Measurements from ENCODE around the gene GPRC5C. TPM values are rescaled to one million over a fixed set of nuclear protein-coding genes. Genes with fewer than 3 reads are reported as not detected.
"Not testable (repeated sequence)": the region's sequence is repeated elsewhere in the genome, so short reads cannot be mapped to it uniquely, and the experiment has no call there.

Gene GPRC5C
- total RNA-seq, 1 donor from 2014 or later = 2.3 TPM

GRCh38 chr17:74405311-74405710, 26.6 kb upstream of the GPRC5C start:
- not testable (repeated sequence) for DNase-seq (ENCODE audit: low read depth in 2 of 2)

GRCh38 chr17:74407384-74407783, 24.5 kb upstream of the GPRC5C start:
- DNase-seq (ENCODE audit: low read depth in 2 of 2) = no peak

- no peak for DNase-seq (ENCODE audit: low read depth in 2 of 2)
These were observed 23.6 kb upstream of the GPRC5C start for GRCh38 chr17:74408262-74408661.

- no peak for DNase-seq (ENCODE audit: low read depth in 2 of 2)
These were observed 23.1 kb upstream of the GPRC5C start for GRCh38 chr17:74408815-74409214.

GRCh38 chr17:74410001-74410443, 21.9 kb upstream of the GPRC5C start:
- DNase-seq (ENCODE audit: low read depth in 2 of 2) = no peak

- no peak for DNase-seq (ENCODE audit: low read depth in 2 of 2)
These were observed 19.3 kb upstream of the GPRC5C start for GRCh38 chr17:74412581-74412980.

- no peak for DNase-seq (ENCODE audit: low read depth in 2 of 2)
These were observed 18.4 kb upstream of the GPRC5C start for GRCh38 chr17:74413491-74413890.

- DNase-seq (ENCODE audit: low read depth in 2 of 2) = no peak
These were observed 17.4 kb upstream of the GPRC5C start for GRCh38 chr17:74414510-74414909.

GRCh38 chr17:74415608-74416396, 16.1 kb upstream of the GPRC5C start:
- DNase-seq (ENCODE audit: low read depth in 2 of 2) = no peak

GRCh38 chr17:74417178-74418045, 14.5 kb upstream of the GPRC5C start:
- DNase-seq (ENCODE audit: low read depth in 2 of 2) = no peak

- no peak for DNase-seq (ENCODE audit: low read depth in 2 of 2)
These were observed 11.9 kb upstream of the GPRC5C start for GRCh38 chr17:74419928-74420411.

- no peak for DNase-seq (ENCODE audit: low read depth in 2 of 2)
These were observed 7.8 kb upstream of the GPRC5C start for GRCh38 chr17:74424117-74424516.

- no peak for DNase-seq (ENCODE audit: low read depth in 2 of 2)
These were observed 7.2 kb upstream of the GPRC5C start for GRCh38 chr17:74424657-74425056.

GRCh38 chr17:74426551-74427047, 5.3 kb upstream of the GPRC5C start:
- DNase-seq (ENCODE audit: low read depth in 2 of 2) = no peak

- no peak for DNase-seq (ENCODE audit: low read depth in 2 of 2)
These were observed 4.7 kb upstream of the GPRC5C start for GRCh38 chr17:74427048-74427762.

GRCh38 chr17:74427763-74428153, 4.1 kb upstream of the GPRC5C start:
- DNase-seq (ENCODE audit: low read depth in 2 of 2) = no peak

- DNase-seq (ENCODE audit: low read depth in 2 of 2) = no peak
These were observed 2.1 kb upstream of the GPRC5C start for GRCh38 chr17:74429604-74430384.

GRCh38 chr17:74430385-74430705, 1.5 kb upstream of the GPRC5C start:
- no peak for DNase-seq (ENCODE audit: low read depth in 2 of 2)

- DNase-seq (ENCODE audit: low read depth in 2 of 2) = no peak
These were observed 951 bp upstream of the GPRC5C start for GRCh38 chr17:74430706-74431567.

GRCh38 chr17:74432424-74432690, 469 bp downstream of the GPRC5C start:
- no peak for DNase-seq (ENCODE audit: low read depth in 2 of 2)

Measured in dermis microvascular lymphatic vessel endothelial cell (primary cell).